ENCODE measurements around the gene ELOF1.
"Not testable (repeated sequence)": the region's sequence is repeated elsewhere in the genome, so short reads cannot be mapped to it uniquely, and the experiment has no call there.

The ELOF1 gene

DNA sequence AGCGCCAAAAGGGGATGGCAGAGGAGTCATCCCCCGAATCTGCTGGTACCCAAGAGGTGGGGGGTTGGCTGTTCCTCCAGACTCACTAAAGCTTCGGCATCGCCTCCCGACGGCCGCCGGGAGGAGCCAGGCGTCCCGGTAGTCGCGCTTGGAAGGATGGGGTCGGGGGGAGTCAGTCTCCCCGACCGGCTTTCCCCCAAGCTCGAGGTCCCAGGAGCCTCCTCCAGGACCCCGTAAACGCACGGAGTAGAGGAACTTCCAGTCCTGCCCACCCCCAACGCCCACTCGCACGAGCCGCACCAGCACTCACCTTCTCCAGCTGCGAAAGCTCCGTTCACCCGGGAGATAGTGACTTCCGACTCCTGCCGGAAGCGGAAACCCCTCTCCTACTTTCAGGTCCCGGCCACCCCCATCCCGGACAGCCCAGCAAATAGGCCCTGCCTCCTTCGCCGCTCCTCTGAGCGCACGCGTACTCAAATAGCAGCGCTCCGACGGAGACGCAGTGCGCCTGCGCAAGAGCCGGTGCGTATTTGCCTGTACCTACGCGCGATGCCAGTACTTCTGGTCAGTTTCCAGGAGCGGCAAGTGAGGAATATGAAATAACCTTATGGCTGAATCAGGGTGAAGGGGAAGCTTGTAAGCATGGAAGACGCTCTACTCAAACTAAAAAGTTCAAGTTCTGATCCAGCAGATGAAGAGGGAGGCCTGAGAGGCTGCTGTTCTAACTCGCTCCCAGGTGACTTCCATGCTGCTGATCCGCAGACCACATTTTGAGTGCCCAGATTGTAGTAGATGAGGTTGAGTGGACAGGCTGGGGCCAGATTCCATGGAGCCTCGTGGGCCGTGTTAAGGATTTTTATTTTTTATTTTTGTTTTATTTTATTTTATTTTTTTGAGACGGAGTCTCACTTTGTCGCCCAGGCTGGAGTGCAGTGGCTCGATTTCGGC is at the start of gene ELOF1:
ELOF1 (minus strand) TSS at position 350 of the 948 bp plus-strand sequence. CDS start 4,883 bp downstream, outside the sequence.
- no peak for FAIRE-seq

DNA sequence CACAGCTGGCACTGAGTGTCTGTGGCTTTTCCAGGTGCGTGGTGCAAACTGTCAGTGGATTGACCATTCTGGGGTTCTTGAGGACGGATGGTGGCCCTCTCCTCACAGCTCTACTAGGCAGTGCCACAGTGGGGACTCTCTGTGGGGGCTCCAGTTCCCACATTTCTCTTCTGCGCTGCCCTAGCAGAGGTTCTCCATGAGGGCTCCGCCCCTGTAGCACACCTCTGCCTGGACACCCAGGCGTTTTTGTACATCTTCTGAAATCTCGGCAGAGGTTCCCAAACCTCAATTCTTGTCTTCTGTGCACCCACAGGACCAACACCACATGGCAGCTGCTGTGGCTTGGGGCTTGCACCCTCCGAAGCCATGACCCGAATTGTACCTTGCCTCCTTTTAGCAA is 47.5 kb upstream of the ELOF1 start:
- DNase-seq (ENCODE audit: low spot score) (no peak), FAIRE-seq (no peak)

More for the DNA sequence above, at the start of gene ELOF1:
- peak; percentile 95 for DNase-seq (ENCODE audit: low spot score)

DNA sequence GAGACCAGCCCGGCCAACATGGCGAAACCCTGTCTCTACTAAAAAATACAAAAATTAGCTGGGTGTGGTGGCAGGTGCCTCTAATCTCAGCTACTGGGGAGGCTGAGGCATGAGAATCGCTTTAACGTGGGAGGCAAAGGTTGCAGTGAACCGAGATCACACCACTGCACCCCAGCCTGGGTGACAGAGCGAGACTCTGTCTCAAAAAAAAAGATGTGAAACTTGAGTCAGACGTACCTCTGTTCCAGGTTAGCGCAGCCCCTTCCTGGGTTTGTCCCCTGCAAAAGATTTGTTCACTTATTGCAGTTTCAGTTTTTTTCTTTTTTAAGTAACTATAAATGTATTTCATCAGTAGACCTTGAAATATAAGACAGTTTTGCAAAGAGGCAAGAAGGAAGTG is 40.7 kb upstream of the ELOF1 start:
- not testable (repeated sequence) for FAIRE-seq

DNA sequence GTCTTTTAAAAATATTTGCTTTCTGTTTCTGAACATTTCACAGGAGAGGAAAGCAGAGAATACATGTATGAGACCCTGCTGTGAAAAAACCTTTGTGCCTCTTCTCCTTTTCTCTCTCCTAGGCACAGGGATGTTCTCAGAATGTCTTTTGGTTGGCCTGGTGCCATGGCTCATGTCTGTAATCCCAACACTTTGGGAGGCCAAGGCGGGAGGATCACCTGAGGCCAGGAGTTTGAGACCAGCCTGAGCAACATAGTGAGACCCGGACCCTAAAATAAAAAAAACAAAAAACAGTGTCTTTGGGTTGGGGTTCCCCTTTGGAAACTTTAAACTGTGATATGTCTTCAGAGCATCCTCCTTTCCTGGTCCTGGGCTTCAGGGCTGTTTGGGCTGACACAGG is 39.7 kb upstream of the ELOF1 start:
- FAIRE-seq: no peak
- no peak for DNase-seq (ENCODE audit: low spot score)

More for the DNA sequence above, 40.7 kb upstream of the ELOF1 start:
- not testable (repeated sequence) for DNase-seq (ENCODE audit: low spot score)

DNA sequence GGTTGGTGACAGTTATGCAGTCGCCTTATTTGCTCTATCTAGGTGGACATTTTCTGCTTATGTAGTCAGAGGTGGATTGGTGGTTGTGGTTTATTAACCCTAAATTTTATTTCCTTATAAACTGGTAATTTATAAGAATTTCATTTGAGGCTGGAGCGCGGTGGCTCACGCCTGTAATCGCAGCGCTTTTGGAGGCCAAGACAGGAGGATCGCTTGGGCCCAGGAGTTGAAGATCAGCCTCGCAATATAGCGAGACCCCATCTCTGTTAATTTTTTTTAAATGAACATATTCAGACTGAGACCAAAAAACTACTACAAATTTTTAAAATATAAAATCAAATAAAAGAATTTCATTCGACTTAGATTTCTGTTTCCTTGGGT is 39.1 kb upstream of the ELOF1 start:
- FAIRE-seq (no peak), DNase-seq (ENCODE audit: low spot score) (no peak)

DNA sequence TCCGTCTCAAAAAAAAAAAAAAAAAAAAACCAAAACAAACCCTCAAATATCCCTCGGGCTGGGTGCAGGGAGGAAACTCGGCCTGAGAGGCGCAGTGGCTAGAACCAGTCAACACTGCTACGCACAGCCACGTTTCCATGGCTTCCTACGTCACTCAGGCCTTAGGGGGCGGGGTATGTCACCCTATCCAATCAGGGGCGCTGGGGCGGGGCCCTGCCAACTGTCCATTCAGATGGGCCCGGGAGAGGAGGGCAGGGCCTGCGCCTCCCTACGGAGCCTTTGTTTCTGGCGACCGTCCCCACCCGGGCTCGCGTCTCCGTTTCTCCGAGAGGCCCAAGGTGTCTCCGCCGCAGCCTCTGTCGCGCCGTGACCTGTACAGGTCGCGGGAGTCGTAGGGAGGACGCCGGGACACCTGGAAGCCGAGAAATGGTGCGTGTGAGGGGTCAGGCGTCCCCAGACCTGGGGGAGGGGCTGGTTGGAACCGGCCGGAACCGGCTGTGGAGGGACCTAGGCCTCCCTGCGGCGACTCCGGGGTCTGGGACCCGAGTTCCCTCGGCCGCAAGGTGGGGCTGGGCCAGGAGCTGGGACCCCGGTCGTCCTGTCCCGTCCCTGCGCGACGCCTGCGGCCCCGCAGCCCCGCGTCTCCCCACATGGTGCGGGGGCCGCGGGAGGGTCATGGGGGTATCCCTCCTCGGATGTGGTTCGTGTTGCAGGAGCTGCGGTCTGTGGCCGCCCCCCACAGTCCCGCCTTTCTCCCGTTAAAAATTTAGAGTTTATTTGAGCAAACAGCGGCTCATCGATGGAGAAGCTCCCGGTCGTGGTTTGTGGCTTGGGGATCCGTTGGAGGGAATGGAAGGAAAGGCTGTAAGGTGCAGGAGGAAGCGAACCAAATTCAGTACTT is 38.4 kb upstream of the ELOF1 start, which contains the start of gene ZNF627:
ZNF627 (plus strand) TSS at position 282 of the 901 bp plus-strand sequence; CDS start at position 427, 145 bp downstream.
- peak; percentile 94 for DNase-seq (ENCODE audit: low spot score)
- FAIRE-seq: no peak

DNA sequence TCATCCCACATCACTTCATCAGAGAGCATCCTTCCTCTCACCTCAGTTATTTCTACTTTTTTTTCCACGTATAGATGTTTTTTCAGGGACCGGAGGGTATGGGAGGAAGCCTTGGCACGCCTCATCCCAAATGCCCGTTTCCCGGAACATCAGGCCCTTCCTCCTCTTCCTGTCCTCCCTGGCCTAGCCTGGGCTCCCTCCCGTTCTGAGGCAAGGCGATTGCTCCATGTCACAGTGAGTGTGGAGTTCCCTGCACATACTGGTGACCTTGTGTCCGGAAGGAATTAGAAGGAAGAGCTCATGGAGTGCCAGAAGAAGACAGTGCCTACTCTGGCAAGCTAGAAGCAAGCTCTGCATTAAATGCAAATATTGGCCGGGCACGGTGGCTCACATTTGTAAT is 37.1 kb upstream of the ELOF1 start:
- DNase-seq (ENCODE audit: low spot score) (no peak), FAIRE-seq (no peak)

DNA sequence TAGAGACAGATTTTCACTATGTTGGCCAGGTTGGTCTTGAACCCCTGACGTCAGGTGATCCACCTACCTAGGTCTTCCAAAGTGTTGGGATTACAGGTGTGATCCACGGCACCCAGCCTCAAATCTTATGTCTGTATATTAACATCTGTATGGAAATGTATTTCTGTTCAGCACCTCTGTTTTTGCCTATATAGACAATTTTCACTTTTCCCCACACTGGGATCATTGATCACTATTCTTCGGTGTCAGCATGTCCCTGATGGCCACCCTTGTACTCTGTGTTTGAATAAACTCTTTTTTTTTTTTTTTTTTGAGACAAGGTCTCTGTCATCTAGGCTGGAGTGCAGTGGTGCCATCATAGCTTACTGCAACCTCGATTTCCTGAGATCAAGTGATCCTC is 35.1 kb upstream of the ELOF1 start:
- DNase-seq (ENCODE audit: low spot score): no peak
- FAIRE-seq: no peak

DNA sequence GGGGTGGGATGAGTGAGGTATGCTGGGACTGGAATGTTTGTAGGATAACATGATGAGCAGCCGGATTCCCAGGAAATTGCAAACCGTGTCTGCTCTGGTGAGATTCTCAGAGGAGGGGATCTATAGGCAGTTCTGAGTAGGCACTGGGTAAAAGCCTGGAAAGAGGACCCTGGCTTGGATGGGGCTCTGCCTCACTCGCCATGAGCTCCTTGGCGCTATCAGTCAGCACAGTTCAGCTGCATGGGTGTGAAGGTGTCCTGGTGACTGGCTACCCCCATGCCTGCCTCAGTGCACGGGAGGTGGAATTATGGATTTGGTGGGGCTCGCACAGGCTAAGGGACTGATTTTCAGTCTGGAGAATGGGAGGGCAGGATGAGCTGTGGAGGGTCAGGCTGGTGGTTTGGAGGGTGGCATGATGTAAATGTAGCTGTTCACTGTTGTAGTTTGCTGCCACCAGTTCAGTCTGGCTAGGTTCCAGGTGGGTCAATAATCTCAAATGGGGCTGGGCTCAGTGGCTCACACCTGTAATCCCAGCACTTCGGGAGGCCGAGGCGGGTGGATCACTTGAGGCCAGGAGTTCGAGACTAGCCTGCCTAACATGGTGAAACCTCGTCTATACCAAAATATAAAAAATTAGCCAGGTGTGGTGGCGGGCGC is 29.1 kb upstream of the ELOF1 start:
- FAIRE-seq: no peak
- no peak for DNase-seq (ENCODE audit: low spot score)

DNA sequence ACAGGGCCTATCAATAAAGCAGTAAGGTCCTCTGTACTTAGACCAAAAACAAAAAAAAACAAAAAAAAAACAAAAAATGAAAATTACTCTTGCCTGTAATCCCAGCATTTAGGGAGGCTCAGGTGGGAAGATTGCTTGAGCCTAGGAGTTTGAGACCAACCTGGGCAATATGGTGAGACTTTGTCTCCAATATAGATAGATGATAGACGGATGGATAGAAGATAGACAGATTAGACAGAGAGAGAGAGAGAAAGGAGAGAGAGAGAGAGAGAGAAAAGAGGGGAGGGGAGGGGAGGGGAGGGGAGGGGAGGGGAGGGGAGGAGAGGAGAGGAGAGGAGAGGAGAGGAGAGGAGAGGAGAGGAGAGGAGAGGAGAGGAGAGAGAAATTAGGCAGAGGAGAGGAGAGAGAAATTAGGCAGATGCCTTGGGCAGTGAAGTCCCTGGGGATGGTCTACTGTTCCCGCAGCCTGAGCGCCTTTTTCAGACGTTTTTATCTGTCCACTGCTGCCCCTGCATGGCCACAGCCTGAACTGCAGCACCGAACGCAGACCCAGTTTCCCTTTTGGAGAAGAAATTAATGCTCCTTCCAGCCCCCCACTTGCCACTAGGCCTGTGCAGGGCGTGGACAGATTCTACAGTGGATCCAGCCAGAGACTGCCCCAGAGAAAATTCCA is 28.4 kb upstream of the ELOF1 start:
- peak; percentile 67 for DNase-seq (ENCODE audit: low spot score)
- no peak for FAIRE-seq

DNA sequence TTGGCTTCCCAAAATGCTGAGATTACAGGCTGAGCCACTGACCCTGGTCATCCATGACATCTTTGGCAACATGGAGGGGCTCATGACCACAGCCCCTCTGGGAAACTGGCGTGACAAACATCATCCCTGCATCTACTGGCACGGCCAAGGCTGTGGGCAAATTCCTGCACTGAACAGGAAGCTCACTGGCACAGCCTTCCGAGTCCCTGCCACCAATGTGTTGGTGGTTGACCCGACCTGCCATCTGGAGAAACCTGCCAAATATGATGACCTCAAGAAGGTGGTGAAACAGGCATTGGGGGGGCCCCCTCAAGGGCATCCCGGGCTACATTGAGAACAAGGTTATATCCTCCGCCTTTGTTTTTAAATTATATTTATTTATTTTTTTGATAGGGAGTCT is 27.3 kb upstream of the ELOF1 start:
- FAIRE-seq: no peak

DNA sequence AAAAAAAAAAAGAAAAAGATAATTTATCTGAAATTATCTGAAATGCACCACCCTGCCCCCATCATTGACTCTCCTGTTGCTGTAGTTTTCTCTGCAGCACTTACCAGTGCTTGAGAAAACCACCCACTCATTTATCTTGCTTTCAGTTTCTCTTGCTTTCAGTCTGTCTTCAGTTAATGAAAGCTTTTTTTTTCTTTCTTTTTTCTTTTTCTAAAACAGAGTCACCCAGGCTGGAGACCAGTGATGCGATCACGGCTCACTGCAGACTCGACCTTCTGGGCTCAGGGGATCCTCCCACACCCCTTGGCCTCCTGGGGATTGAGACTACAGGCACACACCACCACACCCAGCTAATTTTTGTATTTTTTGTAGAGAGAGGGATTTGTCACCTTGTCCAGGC is 22.7 kb upstream of the ELOF1 start:
- FAIRE-seq (no peak), DNase-seq (ENCODE audit: low spot score) (no peak)

More for the DNA sequence above, 27.3 kb upstream of the ELOF1 start:
- DNase-seq (ENCODE audit: low spot score): no peak

DNA sequence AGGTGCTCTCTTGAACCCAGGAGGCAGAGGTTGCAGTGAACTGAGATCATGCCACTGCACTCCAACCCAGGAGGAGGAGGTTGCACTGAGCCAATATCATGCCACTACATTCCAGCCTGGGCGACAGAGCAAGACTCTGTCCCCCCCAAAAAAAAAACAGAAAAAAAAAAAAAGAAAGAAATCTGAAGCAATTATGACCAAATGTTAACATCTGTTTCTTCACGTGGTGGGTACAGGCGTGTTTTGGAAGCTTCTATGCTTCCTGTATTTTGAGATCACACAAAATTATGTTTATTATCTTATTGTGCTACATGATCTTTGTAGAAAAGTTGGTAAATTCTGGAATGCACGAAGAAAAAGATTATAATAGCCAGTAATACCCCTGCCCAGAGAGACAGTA is 21.1 kb upstream of the ELOF1 start:
- no peak for FAIRE-seq
- DNase-seq (ENCODE audit: low spot score): no peak

DNA sequence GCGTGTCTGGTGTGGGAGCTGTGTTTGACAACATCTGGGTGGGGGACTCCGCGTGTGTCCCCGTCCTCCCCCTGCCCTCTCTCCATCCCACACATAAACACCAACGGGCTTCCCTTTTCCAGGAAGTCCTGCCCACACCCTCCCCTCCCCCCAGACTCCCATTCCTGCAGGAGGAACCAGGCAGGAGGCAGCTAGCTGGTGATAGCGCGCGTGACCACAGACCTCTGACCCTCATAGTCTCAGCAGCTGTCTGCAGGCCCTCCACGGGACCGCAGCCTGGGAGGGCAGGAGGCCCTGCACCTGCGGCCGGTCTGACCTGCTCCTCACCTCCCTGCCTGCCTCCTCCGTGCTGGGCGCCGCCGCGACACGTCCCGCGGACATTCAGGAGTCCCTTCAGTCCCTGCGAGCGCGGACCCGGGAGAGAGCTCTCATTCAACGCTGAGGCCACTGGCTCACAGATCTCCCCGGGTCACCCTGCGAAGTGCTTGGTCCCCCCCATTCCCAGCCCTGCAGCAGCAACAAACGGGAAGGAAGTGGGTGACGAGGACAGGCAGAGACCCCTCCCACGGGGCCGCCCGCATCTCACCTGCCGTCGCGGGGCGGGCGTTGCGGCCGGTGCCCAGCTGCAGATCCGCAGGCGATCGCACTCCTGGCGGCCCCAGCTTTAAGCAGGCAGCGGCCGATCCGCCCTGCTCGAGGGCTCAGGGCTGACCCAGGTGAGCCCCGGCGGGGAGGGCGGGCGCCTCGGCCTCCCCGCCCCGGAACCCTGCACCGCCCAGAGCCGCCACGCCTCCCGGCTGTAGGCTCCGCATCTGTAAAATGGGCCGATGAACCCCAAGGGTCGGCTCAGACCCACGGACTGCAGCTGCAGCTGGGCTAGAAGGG is 19.5 kb upstream of the ELOF1 start:
- FAIRE-seq (no peak), DNase-seq (ENCODE audit: low spot score) (no peak)

DNA sequence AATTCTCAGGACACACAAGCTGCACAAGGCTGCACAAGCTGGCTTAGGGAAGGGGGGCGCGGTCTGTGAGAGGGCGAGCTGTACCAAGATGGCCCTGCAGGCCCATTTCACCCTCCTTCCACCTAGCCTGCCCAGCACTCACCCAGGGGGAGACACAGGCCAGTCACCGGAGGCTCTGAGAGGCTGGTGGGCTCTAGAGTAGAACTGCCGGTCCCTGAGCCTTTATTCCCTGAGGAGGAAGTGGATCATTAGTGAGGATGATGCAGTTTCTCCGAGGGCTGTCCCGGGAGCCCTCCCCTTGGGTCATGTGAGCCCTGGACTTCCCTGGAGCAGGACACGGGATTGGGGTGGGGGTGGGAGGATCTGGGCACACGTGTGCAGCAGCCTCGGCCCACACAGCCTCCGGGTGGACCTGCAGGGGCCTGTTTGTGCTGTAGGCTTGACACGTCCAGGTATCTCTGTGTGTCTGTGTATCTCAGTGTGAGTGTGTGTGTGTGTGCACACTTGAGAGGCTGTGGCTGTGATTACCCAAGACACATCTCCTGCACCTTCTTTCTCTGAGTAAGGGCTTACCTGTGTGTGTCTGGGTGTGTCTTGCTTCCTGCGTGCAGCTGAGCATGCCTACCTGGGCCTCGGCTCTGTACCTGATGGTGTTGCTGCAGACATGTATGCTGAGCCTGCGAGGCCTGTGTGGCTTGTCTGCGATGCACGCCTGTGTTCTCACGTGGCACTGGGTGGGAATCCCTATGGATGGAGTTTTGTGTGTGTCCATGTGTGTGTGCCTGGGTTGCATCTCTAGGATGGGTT is 18.6 kb upstream of the ELOF1 start, which contains the start of gene ACP5:
ACP5 (minus strand) TSS at position 195 of the 807 bp plus-strand sequence. CDS start 328 bp downstream, outside the sequence.
- DNase-seq (ENCODE audit: low spot score) (no peak), FAIRE-seq (no peak)

DNA sequence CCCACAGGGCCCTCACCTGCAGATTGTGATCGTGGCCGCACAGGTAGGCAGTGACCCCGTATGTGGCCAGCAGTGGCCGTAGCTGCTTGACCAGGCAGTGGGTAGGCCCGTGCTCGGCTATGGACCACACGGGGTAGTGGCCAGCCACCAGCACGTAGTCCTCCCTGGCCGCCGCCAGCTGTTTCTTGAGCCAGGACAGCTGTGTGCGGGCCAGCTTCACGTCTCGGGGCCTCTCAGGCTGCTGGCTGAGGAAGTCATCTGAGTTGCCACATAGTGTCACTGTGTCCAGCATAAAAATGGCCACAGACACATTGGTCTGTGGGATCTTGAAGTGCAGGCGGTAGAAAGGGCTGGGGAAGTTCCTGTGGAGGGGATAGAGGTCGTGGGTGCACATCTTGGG is 17.2 kb upstream of the ELOF1 start:
- FAIRE-seq: no peak
- DNase-seq (ENCODE audit: low spot score): no peak

DNA sequence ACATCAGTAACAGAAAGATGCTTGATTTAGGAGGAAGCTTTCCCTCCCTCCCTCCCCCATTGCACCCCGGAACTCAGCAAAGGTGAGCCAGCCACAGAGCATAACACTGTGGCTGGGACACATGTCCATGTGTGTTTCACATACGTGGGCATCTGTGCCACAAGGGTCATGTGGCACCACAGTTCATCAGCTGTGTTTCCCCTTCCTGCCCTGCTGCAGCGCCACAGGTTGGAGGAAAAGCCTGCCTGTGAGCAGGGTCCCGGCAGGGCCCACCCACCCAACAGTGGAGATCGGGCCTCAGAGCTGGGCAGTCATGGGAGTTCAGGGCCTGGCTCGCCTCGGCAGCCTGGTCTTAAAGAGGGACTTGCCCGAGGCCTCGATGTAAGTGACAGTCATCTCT is 15.7 kb upstream of the ELOF1 start:
- FAIRE-seq (no peak), DNase-seq (ENCODE audit: low spot score) (no peak)

DNA sequence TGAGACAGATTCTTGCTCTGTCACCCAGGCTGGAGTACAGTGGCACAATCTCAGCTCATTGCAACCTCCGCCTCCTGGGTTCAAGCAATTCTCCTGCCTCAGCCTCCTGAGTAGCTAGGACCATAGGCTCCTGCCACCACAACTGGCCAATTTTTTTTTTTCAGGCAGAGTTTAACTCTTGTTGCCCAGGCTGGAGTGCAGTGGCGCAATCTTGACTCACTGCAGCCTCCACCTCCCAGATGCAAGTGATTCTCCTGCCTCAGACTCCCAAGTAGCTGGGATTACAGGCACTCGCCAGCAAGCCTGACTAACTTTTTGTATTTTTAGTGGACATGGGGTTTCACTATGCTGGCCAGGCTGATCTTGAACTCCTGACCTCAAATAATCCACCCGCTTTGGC is 14.7 kb upstream of the ELOF1 start:
- FAIRE-seq; DNase-seq (ENCODE audit: low spot score): not testable (repeated sequence)

DNA sequence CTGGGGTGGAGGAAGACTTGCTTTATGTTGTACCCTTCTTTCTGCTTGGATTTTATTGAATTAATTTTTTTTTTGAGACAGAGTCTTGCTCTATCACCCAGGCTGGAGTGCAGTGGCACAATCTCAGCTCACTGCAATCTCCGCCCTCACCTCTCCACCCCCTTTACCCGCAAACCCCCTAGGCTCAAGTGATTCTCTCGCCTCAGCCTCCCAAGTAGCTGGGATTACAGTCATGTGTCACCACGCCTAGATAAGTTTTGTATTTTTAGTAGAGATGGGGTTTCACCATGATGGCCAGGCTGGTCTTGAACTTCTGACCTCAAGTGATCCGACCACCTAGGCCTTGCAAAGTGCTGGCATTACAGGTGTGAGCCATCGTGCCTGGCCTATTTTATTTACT is 14.3 kb upstream of the ELOF1 start:
- not testable (repeated sequence) for FAIRE-seq; DNase-seq (ENCODE audit: low spot score)

All from urothelium cell line (cell line).